OCI-LY3 (cell line): ENCODE measurements around the gene UNC13D.
A peak's percentile ranks its signal among the peaks of the same experiment; 100 is the strongest.

Experiments
- H2AFZ ChIP-seq: fragments of 200-600, 300-600 bp; shearing (Covaris generic); 2 replicates; pipeline ENCODE4 v1.6.0; 2014; ENCODE audit warnings: antibody characterized with exemption, low read depth, low read length
- H3K27ac ChIP-seq: fragments of 200-600, 300-600 bp; sonication (generic); 2 replicates; pipeline ENCODE4 v1.5.1; 2014; ENCODE audit warnings: mild to moderate bottlenecking, low read length, moderate library complexity, mixed read lengths
- H3K27me3 ChIP-seq: fragments of 200-600, 300-600 bp; sonication (generic); 2 replicates; pipeline ENCODE4 v1.6.1; 2014; ENCODE audit warnings: low read depth, low read length, mixed read lengths
- H3K36me3 ChIP-seq: fragments of 200-600, 300-600 bp; sonication (generic); replicated peaks from 2 replicates; pipeline ENCODE3; 2014; ENCODE audit warnings: low read depth, low read length, mixed read lengths
- H3K4me1 ChIP-seq: fragments of 300-600, 200-600 bp; sonication (generic); 2 replicates; pipeline ENCODE4 v1.6.1; 2014; ENCODE audit warnings: low read length, mixed read lengths
- H3K4me2 ChIP-seq: fragments of 200-600, 300-600 bp; sonication (generic); 2 replicates; pipeline ENCODE4 v1.6.1; 2014; ENCODE audit warnings: low read length, mixed read lengths
- H3K4me3 ChIP-seq: fragments of 300-600, 200-600 bp; sonication (generic); 2 replicates; pipeline ENCODE4 v1.5.1; 2014; ENCODE audit warnings: antibody characterized with exemption, mild to moderate bottlenecking, low read length, moderate library complexity
- H3K79me2 ChIP-seq: fragments of 300-600, 200-600 bp; shearing (Covaris generic); 2 replicates; pipeline ENCODE4 v1.6.1; 2014; ENCODE audit warnings: mild to moderate bottlenecking, low read length, mixed read lengths
- H3K9ac ChIP-seq: fragments of 300-600, 200-600 bp; shearing (Covaris generic); 2 replicates; pipeline ENCODE4 v1.6.0; 2014; ENCODE audit warnings: mild to moderate bottlenecking, low read length, moderate library complexity
- H3K9me3 ChIP-seq: fragments of 200-600, 300-600 bp; shearing (Covaris generic); 2 replicates; pipeline ENCODE4 v1.6.1; 2014; ENCODE audit warnings: low read length, mixed read lengths; ENCODE audit not compliant: insufficient read depth
- H4K20me1 ChIP-seq: fragments of 200-600, 300-600 bp; sonication (generic); 2 replicates; pipeline ENCODE4 v1.6.1; 2016; ENCODE audit warnings: low read length, mixed read lengths; ENCODE audit not compliant: insufficient read depth
- EZH2phosphoT487 ChIP-seq: fragments of 200-600 bp; shearing (Covaris generic); IDR thresholded peaks from 2 replicates; pipeline ENCODE4 v1.6.1; 2018; ENCODE audit warnings: antibody characterized with exemption, mixed run types, low read depth
- TF ChIP-seq, protein P1 (sequence below): fragments of 200-600, 300-600 bp; sonication (generic); IDR thresholded peaks from 2 replicates; pipeline ENCODE4 v1.5.1; 2014; ENCODE audit warnings: antibody characterized with exemption, low read length, low read depth

UNC13D gene

DNA sequence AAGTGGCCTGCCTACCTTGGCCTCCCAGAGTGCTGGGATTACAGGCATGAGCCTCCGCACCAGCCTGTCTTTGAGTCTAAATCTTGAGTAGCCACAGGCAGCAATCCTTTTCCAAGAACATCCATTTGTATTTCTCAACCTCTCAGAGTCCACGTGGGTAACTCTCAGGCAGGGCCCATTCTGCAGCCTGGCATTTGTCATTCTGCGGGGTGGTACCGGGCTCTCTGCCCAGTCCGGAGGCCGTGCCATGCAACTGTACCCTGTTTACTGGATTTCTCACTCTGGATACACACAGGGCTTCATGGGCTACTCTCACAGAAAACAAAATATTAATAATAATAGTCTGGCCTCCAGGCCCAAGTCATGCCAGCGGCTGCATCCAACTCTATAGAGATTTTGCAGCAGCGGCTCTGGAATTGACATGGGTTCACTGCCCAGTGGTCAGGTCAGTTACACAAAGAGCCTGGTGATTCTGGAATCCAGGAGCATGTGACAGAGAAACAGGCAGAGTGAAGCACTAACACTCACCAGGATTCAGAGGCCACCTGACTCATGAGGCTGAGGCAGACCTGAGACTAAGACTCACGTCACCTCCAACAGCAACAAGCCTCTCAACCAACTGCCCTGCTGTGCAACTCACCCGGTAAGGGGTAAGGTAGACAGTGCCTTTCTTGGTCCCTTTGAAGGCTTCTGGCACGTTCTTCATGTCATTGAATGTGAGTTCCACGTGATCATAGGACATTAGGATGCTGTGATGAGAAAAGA, 6.9 kb upstream of the UNC13D start:
- H3K4me1 ChIP-seq = peaks cover 7% of the 10 kb centered on the region
- H3K4me3 ChIP-seq = no peak overlapping the region
- H3K36me3 ChIP-seq = peaks cover 37% of the 10 kb centered on the region
- no peak overlapping the region for H2AFZ ChIP-seq
- no peak overlapping the region for H3K4me2 ChIP-seq
- H3K9ac ChIP-seq = no peak overlapping the region
- no peaks in the 10 kb centered on the region for H3K27me3 ChIP-seq
- no peak overlapping the region for H3K27ac ChIP-seq
- H4K20me1 ChIP-seq = peaks cover 3% of the 10 kb centered on the region; the same call in 1 of the 2 replicates
- peaks cover 17% of the 10 kb centered on the region for H3K79me2 ChIP-seq
- TF ChIP-seq, protein P1, sequence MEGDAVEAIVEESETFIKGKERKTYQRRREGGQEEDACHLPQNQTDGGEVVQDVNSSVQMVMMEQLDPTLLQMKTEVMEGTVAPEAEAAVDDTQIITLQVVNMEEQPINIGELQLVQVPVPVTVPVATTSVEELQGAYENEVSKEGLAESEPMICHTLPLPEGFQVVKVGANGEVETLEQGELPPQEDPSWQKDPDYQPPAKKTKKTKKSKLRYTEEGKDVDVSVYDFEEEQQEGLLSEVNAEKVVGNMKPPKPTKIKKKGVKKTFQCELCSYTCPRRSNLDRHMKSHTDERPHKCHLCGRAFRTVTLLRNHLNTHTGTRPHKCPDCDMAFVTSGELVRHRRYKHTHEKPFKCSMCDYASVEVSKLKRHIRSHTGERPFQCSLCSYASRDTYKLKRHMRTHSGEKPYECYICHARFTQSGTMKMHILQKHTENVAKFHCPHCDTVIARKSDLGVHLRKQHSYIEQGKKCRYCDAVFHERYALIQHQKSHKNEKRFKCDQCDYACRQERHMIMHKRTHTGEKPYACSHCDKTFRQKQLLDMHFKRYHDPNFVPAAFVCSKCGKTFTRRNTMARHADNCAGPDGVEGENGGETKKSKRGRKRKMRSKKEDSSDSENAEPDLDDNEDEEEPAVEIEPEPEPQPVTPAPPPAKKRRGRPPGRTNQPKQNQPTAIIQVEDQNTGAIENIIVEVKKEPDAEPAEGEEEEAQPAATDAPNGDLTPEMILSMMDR = no peak
- TF ChIP-seq EZH2phosphoT487 = no peak
- H3K9me3 ChIP-seq = no peaks in the 10 kb centered on the region

- no peak overlapping the region for H2AFZ ChIP-seq
- peaks cover 14% of the 10 kb centered on the region for H3K79me2 ChIP-seq
- peaks cover 3% of the 10 kb centered on the region; the same call in 1 of the 2 replicates for H4K20me1 ChIP-seq
- H3K4me2 ChIP-seq = no peak overlapping the region
- H3K9me3 ChIP-seq = no peaks in the 10 kb centered on the region
- no peak overlapping the region for H3K27ac ChIP-seq
- H3K4me3 ChIP-seq = no peak overlapping the region
- TF ChIP-seq, protein P1 = no peak
- TF ChIP-seq EZH2phosphoT487 = no peak
- H3K4me1 ChIP-seq = peaks cover 16% of the 10 kb centered on the region
- peaks cover 39% of the 10 kb centered on the region for H3K36me3 ChIP-seq
- H3K27me3 ChIP-seq = no peaks in the 10 kb centered on the region
- no peak overlapping the region for H3K9ac ChIP-seq
Measured at GRCh38 chr17:75849724-75850123, 5.5 kb upstream of the UNC13D start.

- Histone ChIP-seq H3K79me2 (peaks cover 10% of the 10 kb centered on the region), H2AFZ (no peak overlapping the region), H3K27ac (no peak overlapping the region), H4K20me1 (peaks cover 3% of the 10 kb centered on the region; the same call in 1 of the 2 replicates), H3K4me3 (no peak overlapping the region), H3K4me1 (peaks cover 14% of the 10 kb centered on the region), H3K27me3 (no peaks in the 10 kb centered on the region), H3K9me3 (no peaks in the 10 kb centered on the region), H3K9ac (no peak overlapping the region), H3K36me3 (peaks cover 39% of the 10 kb centered on the region), H3K4me2 (no peak overlapping the region)
- TF ChIP-seq, protein P1 = no peak
- TF ChIP-seq EZH2phosphoT487 = no peak
Measured at GRCh38 chr17:75849279-75849646, 5.1 kb upstream of the UNC13D start.

GRCh38 chr17:75848523-75849278, 4.5 kb upstream of the UNC13D start:
- H2AFZ ChIP-seq = no peak overlapping the region
- H3K27me3 ChIP-seq = no peaks in the 10 kb centered on the region
- no peak overlapping the region for H3K4me2 ChIP-seq
- H3K9me3 ChIP-seq = no peaks in the 10 kb centered on the region
- no peak overlapping the region for H3K27ac ChIP-seq
- peaks cover 39% of the 10 kb centered on the region for H3K36me3 ChIP-seq
- peaks cover 15% of the 10 kb centered on the region for H3K4me1 ChIP-seq
- H4K20me1 ChIP-seq = peaks cover 3% of the 10 kb centered on the region; the same call in 1 of the 2 replicates
- TF ChIP-seq EZH2phosphoT487 = no peak
- TF ChIP-seq, protein P1 = peak; percentile 84
- no peak overlapping the region for H3K9ac ChIP-seq
- H3K79me2 ChIP-seq = peaks cover 6% of the 10 kb centered on the region; the same call in 1 of the 2 replicates
- H3K4me3 ChIP-seq = no peak overlapping the region
